PFSK-1 (cell line): ENCODE data around the gene NELFB.

Source experiments
- FOXP2 ChIP-seq: optimal IDR thresholded peaks from 2 replicates; pipeline ENCODE3; 2011; ENCODE audit warnings: borderline replicate concordance, control low read depth, inconsistent platforms; ENCODE audit not compliant: insufficient read depth; ENCODE audit errors: extremely low read length, extremely low read depth
- POLR2AphosphoS5 ChIP-seq: IDR thresholded peaks from 2 replicates; pipeline ENCODE4 v1.6.1; 2012; ENCODE audit warnings: low read depth, mild to moderate bottlenecking, control low read depth, low read length, moderate library complexity
- SIN3A ChIP-seq: IDR thresholded peaks from 2 replicates; pipeline ENCODE4 v1.6.1; 2012; ENCODE audit warnings: mild to moderate bottlenecking, low read length, moderate library complexity, borderline replicate concordance; ENCODE audit not compliant: insufficient read depth

DNA sequence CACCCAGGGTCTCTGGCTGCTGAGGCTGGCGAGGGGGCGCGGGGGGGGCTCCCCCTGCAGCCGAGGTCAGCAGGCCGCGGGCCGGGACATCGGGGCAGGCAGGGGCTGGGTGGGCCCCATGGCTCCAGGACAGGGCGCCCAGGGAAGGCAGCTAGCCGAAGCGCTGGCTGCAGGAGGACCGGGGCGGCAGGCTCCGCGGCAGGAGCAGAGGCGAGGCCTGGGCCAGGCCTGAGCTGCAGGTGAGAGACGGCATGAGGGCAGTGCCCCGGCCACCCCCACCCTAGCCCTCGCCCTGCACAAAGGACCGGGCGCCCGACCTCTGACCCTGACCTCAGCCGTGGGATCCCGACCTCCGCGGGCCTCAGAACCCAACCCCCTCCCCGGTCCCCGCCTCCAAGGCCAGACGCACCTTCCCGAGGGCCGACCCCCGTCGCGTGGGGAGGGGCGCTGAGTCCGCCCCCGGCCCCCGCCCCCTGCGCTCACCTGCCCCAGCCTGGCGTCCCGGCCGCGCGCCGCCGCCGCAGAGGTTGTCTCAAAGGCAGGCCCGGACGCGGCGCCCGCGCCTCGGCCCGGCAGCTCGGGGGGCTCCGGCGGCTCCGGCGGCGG is 33.5 kb upstream of the NELFB start:
- TF ChIP-seq POLR2AphosphoS5 (no peak), SIN3A (no peak), FOXP2 (no peak)
